Measurements from ENCODE around the gene RGSL1. TPM values are rescaled to one million over a fixed set of nuclear protein-coding genes. Genes with fewer than 3 reads are reported as not detected.

RGSL1 gene
- polyA plus RNA-seq, 1 donor from 2014 or later: not detected

DNA sequence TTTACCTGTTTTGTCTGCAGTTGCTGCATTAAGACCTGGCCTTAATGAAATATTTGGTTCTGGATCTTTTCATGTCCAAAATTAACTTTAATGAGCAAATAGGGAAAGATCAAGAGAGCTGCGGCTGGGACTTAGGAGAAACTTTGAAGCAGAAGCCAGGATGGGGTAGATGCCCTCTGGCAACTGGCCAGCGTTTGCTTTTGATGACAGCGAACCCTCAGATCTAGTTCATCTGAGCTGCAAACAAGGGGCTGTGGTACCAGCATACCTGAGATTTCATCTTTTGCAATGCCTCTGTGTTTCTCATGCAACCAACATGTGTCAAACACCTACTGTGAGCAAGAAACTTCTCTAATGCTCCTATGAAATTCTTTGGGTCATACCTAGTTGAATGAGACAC is 36.5 kb upstream of the RGSL1 start:
- Histone ChIP-seq H3K36me3 (ENCODE audit: insufficient read depth, low read length) (no peaks in the 10 kb centered on the region), H3K4me2 (ENCODE audit: low read length) (no peak overlapping the region), H3K79me2 (replicated peaks; ENCODE audit: insufficient read depth, low read length) (no peaks in the 10 kb centered on the region), H3K9ac (ENCODE audit: low read length) (no peak overlapping the region), H3K27me3 (ENCODE audit: insufficient read depth, low read depth, low read length) (no peaks in the 10 kb centered on the region), H3K27ac (ENCODE audit: low read length) (no peak overlapping the region), H3K4me3 (ENCODE audit: low read length) (no peak overlapping the region), H4K20me1 (ENCODE audit: insufficient read depth) (no peaks in the 10 kb centered on the region), H2AFZ (ENCODE audit: low read depth, low read length) (no peak overlapping the region), H3K9me3 (ENCODE audit: low read length) (no peaks in the 10 kb centered on the region), H3K9me2 (ENCODE audit: insufficient read depth, low read length) (no peaks in the 10 kb centered on the region), H3F3A (ENCODE audit: insufficient read depth, low read length, poor library complexity, severe bottlenecking) (no peaks in the 10 kb centered on the region)
- no peak for TF ChIP-seq TAF1 (IDR thresholded peaks at IDR 0.05; ENCODE audit: low read depth)
- no peak for TF ChIP-seq SMC3 (conservative IDR thresholded peaks at IDR 0.05; ENCODE audit: poor library complexity)
- TF ChIP-seq RAD21 (conservative IDR thresholded peaks at IDR 0.05): no peak
- TF ChIP-seq EP300 (conservative IDR thresholded peaks at IDR 0.05; ENCODE audit: poor library complexity, severe bottlenecking): no peak

DNA sequence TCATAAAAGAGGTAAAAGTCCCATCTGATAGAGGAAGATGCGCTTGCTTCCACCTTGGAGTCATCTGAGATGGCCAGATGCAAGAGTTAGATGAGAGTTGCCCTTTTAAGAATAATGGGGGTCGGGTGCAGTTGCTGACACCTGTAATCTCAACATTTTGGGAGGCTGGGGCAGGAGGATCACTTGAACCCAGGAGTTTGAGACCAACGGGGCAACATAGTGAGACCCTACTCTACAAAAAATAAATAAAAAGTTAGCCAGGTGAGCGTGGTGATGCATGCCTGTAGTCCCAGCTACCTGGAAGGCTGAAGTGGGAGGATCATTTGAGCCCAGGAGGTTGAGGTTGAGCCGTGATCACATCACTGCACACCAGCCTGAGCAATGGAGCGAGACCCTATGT is 36.0 kb upstream of the RGSL1 start:
- no peaks in the 10 kb centered on the region for H3K9me3 ChIP-seq (ENCODE audit: low read length)
- no peak overlapping the region for H3K9ac ChIP-seq (ENCODE audit: low read length)

More for the DNA sequence above, 36.0 kb upstream of the RGSL1 start:
- Histone ChIP-seq H3K4me3 (ENCODE audit: low read length) (no peak overlapping the region), H4K20me1 (ENCODE audit: insufficient read depth) (no peaks in the 10 kb centered on the region), H3K27ac (ENCODE audit: low read length) (no peak overlapping the region), H3K36me3 (ENCODE audit: insufficient read depth, low read length) (no peaks in the 10 kb centered on the region), H3K4me2 (ENCODE audit: low read length) (no peak overlapping the region), H3K27me3 (ENCODE audit: insufficient read depth, low read depth, low read length) (no peaks in the 10 kb centered on the region), H3K9me2 (ENCODE audit: insufficient read depth, low read length) (no peaks in the 10 kb centered on the region), H3F3A (ENCODE audit: insufficient read depth, low read length, poor library complexity, severe bottlenecking) (no peaks in the 10 kb centered on the region), H2AFZ (ENCODE audit: low read depth, low read length) (no peak overlapping the region), H3K79me2 (replicated peaks; ENCODE audit: insufficient read depth, low read length) (no peaks in the 10 kb centered on the region)
- TF ChIP-seq RAD21 (conservative IDR thresholded peaks at IDR 0.05) (no peak), EZH2 (IDR thresholded peaks at IDR 0.05; ENCODE audit: borderline replicate concordance, insufficient read depth, low read length, poor library complexity, severe bottlenecking) (no peak), SMC3 (conservative IDR thresholded peaks at IDR 0.05; ENCODE audit: poor library complexity) (no peak), EP300 (conservative IDR thresholded peaks at IDR 0.05; ENCODE audit: poor library complexity, severe bottlenecking) (no peak), TAF1 (IDR thresholded peaks at IDR 0.05; ENCODE audit: low read depth) (no peak), POLR2AphosphoS5 (IDR thresholded peaks at IDR 0.05) (no peak), MXI1 (conservative IDR thresholded peaks at IDR 0.05; ENCODE audit: poor library complexity, severe bottlenecking) (no peak)
- TF ChIP-seq, protein P1, sequence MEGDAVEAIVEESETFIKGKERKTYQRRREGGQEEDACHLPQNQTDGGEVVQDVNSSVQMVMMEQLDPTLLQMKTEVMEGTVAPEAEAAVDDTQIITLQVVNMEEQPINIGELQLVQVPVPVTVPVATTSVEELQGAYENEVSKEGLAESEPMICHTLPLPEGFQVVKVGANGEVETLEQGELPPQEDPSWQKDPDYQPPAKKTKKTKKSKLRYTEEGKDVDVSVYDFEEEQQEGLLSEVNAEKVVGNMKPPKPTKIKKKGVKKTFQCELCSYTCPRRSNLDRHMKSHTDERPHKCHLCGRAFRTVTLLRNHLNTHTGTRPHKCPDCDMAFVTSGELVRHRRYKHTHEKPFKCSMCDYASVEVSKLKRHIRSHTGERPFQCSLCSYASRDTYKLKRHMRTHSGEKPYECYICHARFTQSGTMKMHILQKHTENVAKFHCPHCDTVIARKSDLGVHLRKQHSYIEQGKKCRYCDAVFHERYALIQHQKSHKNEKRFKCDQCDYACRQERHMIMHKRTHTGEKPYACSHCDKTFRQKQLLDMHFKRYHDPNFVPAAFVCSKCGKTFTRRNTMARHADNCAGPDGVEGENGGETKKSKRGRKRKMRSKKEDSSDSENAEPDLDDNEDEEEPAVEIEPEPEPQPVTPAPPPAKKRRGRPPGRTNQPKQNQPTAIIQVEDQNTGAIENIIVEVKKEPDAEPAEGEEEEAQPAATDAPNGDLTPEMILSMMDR (IDR thresholded peaks at IDR 0.05; ENCODE audit: poor library complexity, severe bottlenecking): no peak
- TF ChIP-seq, protein P2, sequence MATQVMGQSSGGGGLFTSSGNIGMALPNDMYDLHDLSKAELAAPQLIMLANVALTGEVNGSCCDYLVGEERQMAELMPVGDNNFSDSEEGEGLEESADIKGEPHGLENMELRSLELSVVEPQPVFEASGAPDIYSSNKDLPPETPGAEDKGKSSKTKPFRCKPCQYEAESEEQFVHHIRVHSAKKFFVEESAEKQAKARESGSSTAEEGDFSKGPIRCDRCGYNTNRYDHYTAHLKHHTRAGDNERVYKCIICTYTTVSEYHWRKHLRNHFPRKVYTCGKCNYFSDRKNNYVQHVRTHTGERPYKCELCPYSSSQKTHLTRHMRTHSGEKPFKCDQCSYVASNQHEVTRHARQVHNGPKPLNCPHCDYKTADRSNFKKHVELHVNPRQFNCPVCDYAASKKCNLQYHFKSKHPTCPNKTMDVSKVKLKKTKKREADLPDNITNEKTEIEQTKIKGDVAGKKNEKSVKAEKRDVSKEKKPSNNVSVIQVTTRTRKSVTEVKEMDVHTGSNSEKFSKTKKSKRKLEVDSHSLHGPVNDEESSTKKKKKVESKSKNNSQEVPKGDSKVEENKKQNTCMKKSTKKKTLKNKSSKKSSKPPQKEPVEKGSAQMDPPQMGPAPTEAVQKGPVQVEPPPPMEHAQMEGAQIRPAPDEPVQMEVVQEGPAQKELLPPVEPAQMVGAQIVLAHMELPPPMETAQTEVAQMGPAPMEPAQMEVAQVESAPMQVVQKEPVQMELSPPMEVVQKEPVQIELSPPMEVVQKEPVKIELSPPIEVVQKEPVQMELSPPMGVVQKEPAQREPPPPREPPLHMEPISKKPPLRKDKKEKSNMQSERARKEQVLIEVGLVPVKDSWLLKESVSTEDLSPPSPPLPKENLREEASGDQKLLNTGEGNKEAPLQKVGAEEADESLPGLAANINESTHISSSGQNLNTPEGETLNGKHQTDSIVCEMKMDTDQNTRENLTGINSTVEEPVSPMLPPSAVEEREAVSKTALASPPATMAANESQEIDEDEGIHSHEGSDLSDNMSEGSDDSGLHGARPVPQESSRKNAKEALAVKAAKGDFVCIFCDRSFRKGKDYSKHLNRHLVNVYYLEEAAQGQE (IDR thresholded peaks at IDR 0.05; ENCODE audit: borderline replicate concordance): no peak

All from neural cell (in vitro differentiated cells).